ENCODE measurements around the gene ZBTB16. TPM values are rescaled to one million over a fixed set of nuclear protein-coding genes. Genes with fewer than 3 reads are reported as not detected.

ZBTB16 gene
- total and polyA plus RNA-seq, 2 of the 4 experiments (the other 2 are of a cell fraction) = not detected

GRCh38 chr11:114058871-114059277, 637 bp upstream of the ZBTB16 start:
- TF ChIP-seq SMC3 (IDR thresholded peaks at IDR 0.05; ENCODE audit: low read depth, low read length) (no peak), RFX5 (IDR thresholded peaks at IDR 0.05; ENCODE audit: low read depth, low read length) (no peak)
- no peak overlapping the region for H3K23ac ChIP-seq (ENCODE audit: low read depth, low read length)
- H3K9me3 ChIP-seq (ENCODE audit: control insufficient read depth, insufficient read depth, low read length) = no peaks in the 10 kb centered on the region
- no peak overlapping the region for H2AK5ac ChIP-seq (ENCODE audit: low read depth, low read length)
- dilution Hi-C loops (cut with HindIII; ENCODE audit: low sequenced_read_pairs, unreplicated experiment) (no loop called here), intact Hi-C loops (cut with micrococcal nuclease) (no loop called here), in situ Hi-C loops (cut with MboI; ENCODE audit: low sequenced_read_pairs) (no loop called here)
- H2AK9ac ChIP-seq (replicated peaks; ENCODE audit: low read depth, low read length, poor library complexity) = no peak overlapping the region
- no peaks in the 10 kb centered on the region for H3K36me3 ChIP-seq (ENCODE audit: control insufficient read depth, insufficient read depth, low read length)
- H3K27me3 ChIP-seq (ENCODE audit: control insufficient read depth, insufficient read depth, low read length) = peaks cover 67% of the 10 kb centered on the region
- no TSS peak for BruUV-seq (replicated peaks)
- no peak overlapping the region for H3K56ac ChIP-seq (ENCODE audit: extremely low read depth, insufficient read depth, low read length)
- H3K4me3 ChIP-seq (ENCODE audit: insufficient read depth, low read depth, low read length) = no peak overlapping the region
- peaks cover 1% of the 10 kb centered on the region; the same call in 1 of the 2 replicates for H3K4me1 ChIP-seq (ENCODE audit: control insufficient read depth, insufficient read depth, low read length)
- H3K4ac ChIP-seq (ENCODE audit: low read depth, low read length) = no peak overlapping the region
- no peaks in the 10 kb centered on the region for H3K9me1 ChIP-seq (ENCODE audit: insufficient read depth, low read length)
- H4K5ac ChIP-seq (ENCODE audit: low read depth, low read length) = no peak overlapping the region
- no peak overlapping the region for H4K8ac ChIP-seq (ENCODE audit: low read depth in 2 of 2, low read length in 2 of 2)
- 5% methylated on average over 12 of the region's 25 CpGs; no CpG with 5 or more reads in 1 of the 2 experiments for WGBS, 2 experiments (ENCODE audit: extremely low coverage in 2 of 2, insufficient read length in 1 of 2)
- no peak overlapping the region for H2BK120ac ChIP-seq (ENCODE audit: low read depth, low read length)
- H4K91ac ChIP-seq (ENCODE audit: insufficient read depth, low read depth, low read length) = no peak overlapping the region
- no peak for DNase-seq
- H2BK5ac ChIP-seq (ENCODE audit: low read depth, low read length, poor library complexity, severe bottlenecking) = no peak overlapping the region
- H3K9ac ChIP-seq (ENCODE audit: low read depth, low read length) = no peak overlapping the region
- ChIA-PET POLR2A (ENCODE audit: unreplicated experiment) (no interaction called here), CTCF (interaction anchor here (1.1 kb wide), 1 partner anchor 202 kb away, joined by 5 read pairs; no protein-coding TSS in a partner anchor)
- H4K20me1 ChIP-seq (ENCODE audit: insufficient read depth, low read length) = no peaks in the 10 kb centered on the region; the same call in 1 of the 2 replicates
- H3K4me2 ChIP-seq (ENCODE audit: low read depth, low read length) = no peak overlapping the region
- no peak for ATAC-seq (ENCODE audit: low read depth)
- no peak overlapping the region for H2BK20ac ChIP-seq (ENCODE audit: low read depth, low read length)
- H3K14ac ChIP-seq (replicated peaks; ENCODE audit: low read depth, low read length) = no peak overlapping the region
- no peak overlapping the region for H2AFZ ChIP-seq (replicated peaks; ENCODE audit: low read length, poor library complexity)
- no peak overlapping the region for H3K18ac ChIP-seq (ENCODE audit: low read depth, low read length)
- H2BK15ac ChIP-seq (ENCODE audit: low read depth, low read length) = no peak overlapping the region
- no peaks in the 10 kb centered on the region for H3K79me1 ChIP-seq (ENCODE audit: low read depth in 1 of 2, low read length in 2 of 2)
- no peak overlapping the region for H3K27ac ChIP-seq (ENCODE audit: insufficient read depth, low read length)

All from IMR-90 (cell line).